WTC11 (cell line): ENCODE results near the gene PLEKHM3. TPM values are rescaled to one million over a fixed set of nuclear protein-coding genes. Genes with fewer than 3 reads are reported as not detected.

Experiments used
- ATAC-seq: fragments of 200-7000 bp; cut with Tn5 transposase; 2 replicates; pipeline ENCODE4 v1.10.0; 2021; ENCODE audit warnings: mild to moderate bottlenecking, moderate library complexity
- CTCF ChIA-PET: fragments of 300-600 bp; sonication (Branson Sonifier 250); formaldehyde crosslinking; loops from one replicate; lab custom pipeline; 2021; ENCODE audit warnings: antibody characterized with exemption; lab: Charles Lee
- POLR2A ChIA-PET: fragments of 350-600 bp; sonication (Branson Sonifier 250); formaldehyde crosslinking; loops from one replicate; lab custom pipeline; 2021; ENCODE audit warnings: antibody characterized with exemption; lab: Charles Lee
- DNase-seq: peaks from one replicate; pipeline ENCODE4 v3.0.0; 2021; ENCODE audit warnings: low spot score
- H3K27ac Mint-ChIP-seq: 2 replicates; pipeline ENCODE4 v1.8.0; 2021; ENCODE audit warnings: mixed read lengths
- H3K27me3 Mint-ChIP-seq: 2 replicates; pipeline ENCODE4 v1.8.0; 2021; ENCODE audit warnings: low read depth, mild to moderate bottlenecking, moderate library complexity, mixed read lengths
- H3K36me3 Mint-ChIP-seq: 2 replicates; pipeline ENCODE4 v1.8.0; 2021; ENCODE audit warnings: mixed read lengths
- H3K4me1 Mint-ChIP-seq: 2 replicates; pipeline ENCODE4 v1.8.0; 2022; ENCODE audit warnings: mixed read lengths
- H3K4me3 Mint-ChIP-seq: 2 replicates; pipeline ENCODE4 v1.8.0; 2021; ENCODE audit warnings: mild to moderate bottlenecking, moderate library complexity, mixed read lengths
- H3K9me3 Mint-ChIP-seq: 2 replicates; pipeline ENCODE4 v1.8.0; 2021; ENCODE audit warnings: mixed read lengths
- AR ChIP-seq: fragments of 250-450 bp; sonication (Bioruptor Pico); IDR thresholded peaks from 2 replicates; pipeline ENCODE4 v1.9.0; 2021; ENCODE audit warnings: mild to moderate bottlenecking
- ATF1 ChIP-seq: sonication (generic); formaldehyde crosslinking; IDR thresholded peaks from 2 replicates; pipeline ENCODE4 v1.8.1; 2023; ENCODE audit warnings: mild to moderate bottlenecking, moderate library complexity, missing genetic modification reagents
- E2F5 ChIP-seq: sonication (generic); formaldehyde crosslinking; IDR thresholded peaks from 2 replicates; pipeline ENCODE4 v1.8.1; 2022; ENCODE audit warnings: mild to moderate bottlenecking, moderate library complexity, missing genetic modification reagents
- FOXJ3 ChIP-seq: sonication (generic); formaldehyde crosslinking; IDR thresholded peaks from 2 replicates; pipeline ENCODE4 v1.9.0; 2021; ENCODE audit warnings: missing genetic modification reagents, mild to moderate bottlenecking, borderline replicate concordance
- FOXK1 ChIP-seq: sonication (generic); formaldehyde crosslinking; IDR thresholded peaks from 2 replicates; pipeline ENCODE4 v1.8.0; 2022; ENCODE audit warnings: mild to moderate bottlenecking, moderate library complexity, missing genetic modification reagents
- FOXP4 ChIP-seq: sonication (generic); formaldehyde crosslinking; IDR thresholded peaks from 2 replicates; pipeline ENCODE4 v1.8.0; 2022; ENCODE audit warnings: mild to moderate bottlenecking, missing genetic modification reagents
- HMGXB4 ChIP-seq: sonication (generic); formaldehyde crosslinking; IDR thresholded peaks from 2 replicates; pipeline ENCODE4 v1.8.1; 2023; ENCODE audit warnings: mild to moderate bottlenecking, moderate library complexity, missing genetic modification reagents
- IRF1 ChIP-seq: sonication (generic); formaldehyde crosslinking; IDR thresholded peaks from 2 replicates; pipeline ENCODE4 v1.8.0; 2023; ENCODE audit warnings: missing genetic modification reagents
- IRF2 ChIP-seq: sonication (generic); formaldehyde crosslinking; IDR thresholded peaks from 2 replicates; pipeline ENCODE4 v1.8.0; 2022; ENCODE audit warnings: low read depth, missing genetic modification reagents, borderline replicate concordance
- JAZF1 ChIP-seq: fragments of 250-450 bp; sonication (Bioruptor Pico); IDR thresholded peaks from 2 replicates; pipeline ENCODE4 v1.9.0; 2021; ENCODE audit warnings: moderate library complexity, mild to moderate bottlenecking, inconsistent platforms
- NFE2L1 ChIP-seq: sonication (generic); formaldehyde crosslinking; IDR thresholded peaks from 2 replicates; pipeline ENCODE4 v1.8.1; 2023; ENCODE audit warnings: missing genetic modification reagents
- RELA ChIP-seq: sonication (generic); formaldehyde crosslinking; IDR thresholded peaks from 2 replicates; pipeline ENCODE4 v1.8.1; 2022; ENCODE audit warnings: missing genetic modification reagents, mild to moderate bottlenecking, borderline replicate concordance
- SMAD4 ChIP-seq: sonication (generic); formaldehyde crosslinking; IDR thresholded peaks from 2 replicates; pipeline ENCODE4 v1.8.0; 2022; ENCODE audit warnings: mild to moderate bottlenecking, missing genetic modification reagents
- TCF7 ChIP-seq: sonication (generic); formaldehyde crosslinking; IDR thresholded peaks from 2 replicates; pipeline ENCODE4 v1.8.0; 2022; ENCODE audit warnings: mild to moderate bottlenecking, low read depth, missing genetic modification reagents, moderate library complexity
- USF1 ChIP-seq: sonication (generic); formaldehyde crosslinking; IDR thresholded peaks from 2 replicates; pipeline ENCODE4 v1.8.0; 2022; ENCODE audit warnings: mild to moderate bottlenecking, missing genetic modification reagents
- ZBTB21 ChIP-seq: sonication (generic); formaldehyde crosslinking; IDR thresholded peaks from 2 replicates; pipeline ENCODE4 v1.8.1; 2023; ENCODE audit warnings: mild to moderate bottlenecking, missing genetic modification reagents, borderline replicate concordance
- ZBTB43 ChIP-seq: sonication (generic); formaldehyde crosslinking; IDR thresholded peaks from 2 replicates; pipeline ENCODE4 v1.8.1; 2023; ENCODE audit warnings: mild to moderate bottlenecking, missing genetic modification reagents
- ZMAT4 ChIP-seq: fragments of 250-450 bp; sonication (Bioruptor Pico); IDR thresholded peaks from 2 replicates; pipeline ENCODE4 v1.9.0; 2021; ENCODE audit warnings: mild to moderate bottlenecking
- ZNF121 ChIP-seq: sonication (generic); formaldehyde crosslinking; IDR thresholded peaks from 2 replicates; pipeline ENCODE4 v1.8.0; 2023; ENCODE audit warnings: missing genetic modification reagents
- ZSCAN18 ChIP-seq: fragments of 250-450 bp; sonication (Bioruptor Pico); IDR thresholded peaks from 2 replicates; pipeline ENCODE4 v2.1.2; 2022; ENCODE audit warnings: mild to moderate bottlenecking, moderate library complexity
- total RNA-seq: library from RNA; stranded (reverse); gene quantifications from 3 replicates; pipeline ENCODE4 v1.2.3, GENCODE V29; 2021

The PLEKHM3 gene
- total RNA-seq, 1 experiment from 2014 or later, result 5.8 TPM

GRCh38 chr2:207919164-207919919, 106.0 kb downstream of the PLEKHM3 start:
- TF ChIP-seq SMAD4 (CRISPR knock-in tag) (no peak), ZNF121 (no peak), FOXP4 (CRISPR knock-in tag) (no peak), ATF1 (CRISPR knock-in tag) (no peak), HMGXB4 (CRISPR knock-in tag) (no peak), FOXJ3 (CRISPR knock-in tag) (no peak), ZBTB21 (CRISPR knock-in tag) (no peak), RELA (CRISPR knock-in tag) (no peak), FOXK1 (CRISPR knock-in tag) (no peak), NFE2L1 (CRISPR knock-in tag) (no peak), ZMAT4 (CRISPR knock-in tag) (no peak), E2F5 (CRISPR knock-in tag) (no peak), IRF2 (CRISPR knock-in tag) (no peak), ZBTB43 (no peak), ZSCAN18 (no peak), AR (CRISPR knock-in tag) (no peak), USF1 (CRISPR knock-in tag) (no peak), JAZF1 (CRISPR knock-in tag) (no peak), IRF1 (CRISPR knock-in tag) (no peak), TCF7 (CRISPR knock-in tag) (no peak)
- peaks cover 4% of the 10 kb centered on the region; the same call in 1 of the 2 replicates for H3K9me3 Mint-ChIP-seq
- ChIA-PET POLR2A (no interaction called here), CTCF (interaction anchor here (0.7 to 0.8 kb wide), 2 partner anchors 15 to 81 kb away, joined by 3 read pairs; no protein-coding TSS in a partner anchor)
- peak overlapping the region; percentile 24; the same call in 1 of the 2 replicates for H3K27ac Mint-ChIP-seq
- H3K4me1 Mint-ChIP-seq, result peaks cover 3% of the 10 kb centered on the region; the same call in 1 of the 2 replicates
- no peak overlapping the region for H3K4me3 Mint-ChIP-seq
- no peaks in the 10 kb centered on the region for H3K36me3 Mint-ChIP-seq
- no peak for ATAC-seq
- no peaks in the 10 kb centered on the region for H3K27me3 Mint-ChIP-seq
- DNase-seq, result no peak
